Left ventricle myocardium inferior (tissue), 1 donor: ENCODE results near the gene CIB2. TPM values are rescaled to one million over a fixed set of nuclear protein-coding genes. Genes with fewer than 3 reads are reported as not detected.

Experiments
- DNase-seq: peaks from one replicate; pipeline ENCODE4 v3.0.0-alpha.2; 2020
- H3K27ac ChIP-seq: fragments of 200-600 bp; replicated peaks from 2 replicates; pipeline ENCODE4 v1.8.0; 2021
- H3K27me3 ChIP-seq: fragments of 200-600 bp; 2 replicates; pipeline ENCODE4 v1.8.0; 2021; ENCODE audit warnings: low read depth
- H3K36me3 ChIP-seq: fragments of 200-600 bp; 2 replicates; pipeline ENCODE4 v1.8.0; 2021
- H3K4me1 ChIP-seq: fragments of 200-600 bp; 2 replicates; pipeline ENCODE4 v1.8.0; 2021
- H3K4me3 ChIP-seq: fragments of 200-600 bp; 2 replicates; pipeline ENCODE4 v1.8.0; 2021; ENCODE audit warnings: mild to moderate bottlenecking, moderate library complexity
- H3K9me3 ChIP-seq: fragments of 200-600 bp; replicated peaks from 2 replicates; pipeline ENCODE4 v1.8.0; 2021
- intact Hi-C: fragments of 100-400 bp; cut with micrococcal nuclease; formaldehyde crosslinking; loops from one replicate; pipeline ENCODE4 v1.11.0; 2022
- total RNA-seq: library from RNA; stranded (reverse); fragmentation: NEBNext Ultra II Directional; extraction: Animal tissue kit (Norgen Biotek cat#: 25700); gene quantifications from one replicate; pipeline ENCODE4 v1.2.1, GENCODE V29; 2021
- TF ChIP-seq, protein P1 (sequence below): fragments of 200-600 bp; IDR thresholded peaks from 2 replicates; pipeline ENCODE4 v1.8.0; 2021; ENCODE audit warnings: antibody characterized with exemption, mild to moderate bottlenecking, borderline replicate concordance
- donor health status: DM: no; HTN: yes; CAD: no; lungs with severe emphysema.

CIB2 gene
- total RNA-seq, 1 donor from 2014 or later, result 26.1 TPM

- H3K4me1 ChIP-seq, result peaks cover 13% of the 10 kb centered on the region
- peaks cover 25% of the 10 kb centered on the region for H3K36me3 ChIP-seq
- TF ChIP-seq, protein P1, sequence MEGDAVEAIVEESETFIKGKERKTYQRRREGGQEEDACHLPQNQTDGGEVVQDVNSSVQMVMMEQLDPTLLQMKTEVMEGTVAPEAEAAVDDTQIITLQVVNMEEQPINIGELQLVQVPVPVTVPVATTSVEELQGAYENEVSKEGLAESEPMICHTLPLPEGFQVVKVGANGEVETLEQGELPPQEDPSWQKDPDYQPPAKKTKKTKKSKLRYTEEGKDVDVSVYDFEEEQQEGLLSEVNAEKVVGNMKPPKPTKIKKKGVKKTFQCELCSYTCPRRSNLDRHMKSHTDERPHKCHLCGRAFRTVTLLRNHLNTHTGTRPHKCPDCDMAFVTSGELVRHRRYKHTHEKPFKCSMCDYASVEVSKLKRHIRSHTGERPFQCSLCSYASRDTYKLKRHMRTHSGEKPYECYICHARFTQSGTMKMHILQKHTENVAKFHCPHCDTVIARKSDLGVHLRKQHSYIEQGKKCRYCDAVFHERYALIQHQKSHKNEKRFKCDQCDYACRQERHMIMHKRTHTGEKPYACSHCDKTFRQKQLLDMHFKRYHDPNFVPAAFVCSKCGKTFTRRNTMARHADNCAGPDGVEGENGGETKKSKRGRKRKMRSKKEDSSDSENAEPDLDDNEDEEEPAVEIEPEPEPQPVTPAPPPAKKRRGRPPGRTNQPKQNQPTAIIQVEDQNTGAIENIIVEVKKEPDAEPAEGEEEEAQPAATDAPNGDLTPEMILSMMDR, result no peak
- peaks cover 3% of the 10 kb centered on the region for H3K9me3 ChIP-seq
- H3K27ac ChIP-seq, result no peak overlapping the region
- no peak overlapping the region for H3K4me3 ChIP-seq
- intact Hi-C loops, result loop anchor here (10.0 kb wide), 1 partner anchor 69 kb away; no protein-coding TSS in a partner anchor
- H3K27me3 ChIP-seq, result no peaks in the 10 kb centered on the region
- DNase-seq, result no peak
These were observed 44.1 kb upstream of the CIB2 start for GRCh38 chr15:78175330-78175729.

DNA sequence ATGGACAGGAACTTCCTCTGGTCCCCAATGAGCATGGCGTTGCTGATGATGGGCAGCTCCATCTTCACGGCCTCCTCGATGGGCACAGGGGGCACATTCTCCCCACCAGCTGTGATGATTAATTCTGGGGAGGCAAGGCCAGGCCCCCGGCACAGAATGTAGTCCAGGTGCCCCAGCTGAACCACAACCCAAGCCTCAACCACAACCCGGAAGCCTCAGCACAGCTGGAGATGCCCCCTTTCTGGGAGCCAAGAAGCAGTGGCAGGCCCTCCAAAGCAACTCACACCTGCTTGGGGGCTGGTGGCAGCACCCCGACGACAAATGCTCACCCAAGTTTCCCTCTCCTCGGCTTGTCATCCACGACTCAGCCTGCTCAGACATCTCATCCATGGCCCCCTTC lies 43.2 kb upstream of the CIB2 start:
- Histone ChIP-seq H3K36me3 (peaks cover 35% of the 10 kb centered on the region), H3K27ac (no peak overlapping the region), H3K27me3 (no peaks in the 10 kb centered on the region), H3K9me3 (peaks cover 3% of the 10 kb centered on the region), H3K4me3 (no peak overlapping the region), H3K4me1 (peaks cover 22% of the 10 kb centered on the region)
- TF ChIP-seq, protein P1, result no peak
- DNase-seq, result no peak
- intact Hi-C loops, result loop anchor here (10.0 kb wide), 1 partner anchor 70 kb away; no protein-coding TSS in a partner anchor

GRCh38 chr15:78171864-78172472 lies 40.7 kb upstream of the CIB2 start:
- H3K27ac ChIP-seq, result peak overlapping the region; percentile 47
- TF ChIP-seq, protein P1, result no peak
- intact Hi-C loops, result loop anchor here (10.0 kb wide), 1 partner anchor 73 kb away; no protein-coding TSS in a partner anchor

DNA sequence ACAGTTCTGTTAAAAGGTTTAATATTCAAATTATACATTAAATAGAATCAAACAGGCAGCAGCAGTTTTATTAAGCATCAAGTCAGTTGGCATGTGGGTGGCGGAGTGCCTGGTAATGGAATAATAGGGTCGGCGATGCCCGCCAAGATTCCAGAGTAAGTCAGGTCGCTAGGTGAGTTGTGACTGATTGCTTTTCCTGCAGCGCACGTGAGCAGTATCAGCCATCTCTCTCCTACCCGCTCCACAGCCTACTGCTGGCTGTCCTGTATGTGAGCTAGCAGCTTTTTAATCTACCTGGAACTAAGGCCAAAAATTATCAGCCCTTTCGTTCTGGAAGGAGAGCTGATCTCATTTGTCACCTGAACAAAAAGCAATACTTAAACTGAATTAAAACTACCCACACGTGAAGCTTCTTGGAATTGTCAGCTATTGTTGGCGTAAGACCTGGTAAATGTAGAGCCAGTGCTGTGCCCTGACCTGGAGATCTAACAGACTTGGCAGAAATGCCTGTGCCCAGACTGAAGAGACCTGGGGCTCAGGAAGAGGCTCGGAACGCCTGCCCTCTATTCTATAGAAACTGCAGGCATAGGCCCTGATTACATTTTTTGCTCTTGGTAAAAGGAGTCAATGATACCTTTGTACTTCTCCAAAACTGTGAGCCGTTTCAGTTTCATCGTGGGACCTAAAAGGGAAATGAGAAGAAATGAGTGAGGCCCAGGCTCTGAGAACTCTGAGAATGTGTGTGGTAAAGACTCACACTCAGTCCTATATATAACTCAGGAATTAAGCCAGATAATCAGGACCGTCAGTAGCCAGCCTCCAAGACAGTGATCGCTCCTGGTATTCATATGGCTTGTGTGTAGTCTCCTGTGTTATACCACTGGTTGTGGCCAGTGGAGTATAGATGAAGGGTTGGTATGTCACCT lies 39.9 kb upstream of the CIB2 start:
- intact Hi-C loops, result loop anchor here (10.0 kb wide), 1 partner anchor 74 kb away; no protein-coding TSS in a partner anchor
- H3K27ac ChIP-seq, result peak overlapping the region; percentile 47
- DNase-seq, result no peak

More at GRCh38 chr15:78171864-78172472, 40.7 kb upstream of the CIB2 start:
- Histone ChIP-seq H3K36me3 (peaks cover 59% of the 10 kb centered on the region), H3K9me3 (peaks cover 3% of the 10 kb centered on the region), H3K4me3 (no peak overlapping the region), H3K4me1 (peaks cover 23% of the 10 kb centered on the region), H3K27me3 (no peaks in the 10 kb centered on the region)
- no peak for DNase-seq

DNA sequence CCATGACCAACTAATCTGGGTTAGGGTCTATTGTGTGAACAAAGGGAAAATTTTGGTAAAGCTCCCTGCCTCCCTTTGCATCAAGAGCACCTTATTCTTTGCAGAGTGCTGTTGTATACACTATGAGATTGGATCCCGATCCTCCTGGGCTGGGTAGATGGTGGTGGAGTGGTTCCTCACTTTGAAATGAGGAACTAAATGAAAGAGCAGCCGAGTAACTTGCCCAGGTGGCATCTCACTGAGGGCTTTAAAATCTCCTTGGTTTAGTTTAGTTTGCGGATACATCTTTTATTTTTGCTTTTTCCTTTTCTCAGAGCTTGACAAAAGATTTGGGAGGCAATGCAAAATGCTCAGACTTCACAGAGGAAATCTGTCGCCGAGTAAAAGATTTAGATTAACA lies 37.4 kb upstream of the CIB2 start:
- DNase-seq, result no peak
- peaks cover 23% of the 10 kb centered on the region for H3K4me1 ChIP-seq
- H3K27me3 ChIP-seq, result no peaks in the 10 kb centered on the region
- TF ChIP-seq, protein P1, result no peak
- intact Hi-C loops, result no loop called here
- H3K9me3 ChIP-seq, result peaks cover 3% of the 10 kb centered on the region
- no peak overlapping the region for H3K4me3 ChIP-seq
- H3K27ac ChIP-seq, result no peak overlapping the region
- peaks cover 90% of the 10 kb centered on the region for H3K36me3 ChIP-seq

More for the DNA sequence above, 39.9 kb upstream of the CIB2 start:
- H3K4me1 ChIP-seq, result peaks cover 23% of the 10 kb centered on the region
- H3K9me3 ChIP-seq, result peaks cover 3% of the 10 kb centered on the region
- H3K4me3 ChIP-seq, result no peak overlapping the region
- H3K27me3 ChIP-seq, result no peaks in the 10 kb centered on the region
- TF ChIP-seq, protein P1, result no peak
- H3K36me3 ChIP-seq, result peaks cover 67% of the 10 kb centered on the region
